Stimulated activated memory B cell treated with anti-CD40 and anti-IgM and Interleukin-4, amounts not matched to agents 10 μg/mL and 1 μg/mL and 100 μg/mL, for 72 hours (primary cell): ENCODE results near the gene ADGRE3.

ENCODE experiments used
- ATAC-seq: fragments of 150-1000 bp; cut with Tn5 transposase; 2 replicates; pipeline ENCODE4 v1.10.0; 2021
- H3K27ac Mint-ChIP-seq: one replicate; pipeline ENCODE4 v1.8.0; 2022; ENCODE audit warnings: mild to moderate bottlenecking, mixed read lengths
- H3K27me3 Mint-ChIP-seq: one replicate; pipeline ENCODE4 v1.8.0; 2022; ENCODE audit warnings: mixed read lengths
- H3K36me3 Mint-ChIP-seq: one replicate; pipeline ENCODE4 v1.8.0; 2022; ENCODE audit warnings: mixed read lengths
- H3K4me1 Mint-ChIP-seq: one replicate; pipeline ENCODE4 v1.8.0; 2022; ENCODE audit warnings: mixed read lengths
- H3K4me3 Mint-ChIP-seq: one replicate; pipeline ENCODE4 v1.8.0; 2022; ENCODE audit warnings: mild to moderate bottlenecking, moderate library complexity, mixed read lengths
- H3K9me3 Mint-ChIP-seq: one replicate; pipeline ENCODE4 v1.8.0; 2022; ENCODE audit warnings: mixed read lengths

ADGRE3 gene

DNA sequence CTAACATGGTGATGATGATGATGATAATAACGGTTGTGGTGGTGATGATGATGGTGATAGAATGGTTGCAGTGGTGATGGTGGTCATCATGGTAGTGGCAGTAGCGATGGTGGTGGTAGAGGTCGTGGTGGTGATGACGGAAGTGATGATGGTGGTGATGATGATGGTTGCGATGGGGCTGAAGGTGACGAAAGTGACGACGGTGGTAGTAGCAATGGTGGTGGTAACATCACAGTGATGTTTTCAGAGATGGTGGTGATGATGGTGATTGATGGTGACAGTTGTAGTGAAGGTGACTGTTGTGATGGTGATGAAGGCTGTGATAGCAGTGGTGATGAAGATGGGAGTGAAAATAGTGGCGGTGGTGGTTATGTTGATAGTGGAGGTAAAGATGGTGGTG, 3.6 kb upstream of the ADGRE3 start:
- Mint-ChIP-seq H3K36me3 (no peaks in the 10 kb centered on the region), H3K4me1 (peaks cover 15% of the 10 kb centered on the region), H3K27me3 (no peaks in the 10 kb centered on the region), H3K9me3 (peaks cover 4% of the 10 kb centered on the region), H3K4me3 (no peak overlapping the region), H3K27ac (no peak overlapping the region)
- no peak for ATAC-seq

DNA sequence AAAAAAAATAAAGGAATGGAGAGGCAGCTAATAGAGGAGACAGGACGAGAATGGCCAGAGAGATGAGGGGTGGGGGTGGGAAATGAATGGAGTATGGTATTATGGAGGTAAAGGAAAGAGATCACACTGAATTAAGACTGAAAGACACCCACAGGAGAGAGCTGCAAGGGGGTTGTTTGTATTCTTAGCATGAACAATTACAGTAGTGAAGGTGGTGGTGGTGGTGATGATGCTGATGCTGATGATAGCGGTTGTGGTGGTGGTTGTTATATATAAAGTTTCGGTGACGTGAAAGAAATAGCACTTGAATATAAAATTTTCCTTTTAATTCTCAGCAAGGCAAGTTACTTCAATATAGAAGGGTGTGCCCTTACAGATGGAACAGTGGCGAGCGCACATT, 2.8 kb upstream of the ADGRE3 start:
- Mint-ChIP-seq H3K36me3 (no peaks in the 10 kb centered on the region), H3K27me3 (no peaks in the 10 kb centered on the region)

DNA sequence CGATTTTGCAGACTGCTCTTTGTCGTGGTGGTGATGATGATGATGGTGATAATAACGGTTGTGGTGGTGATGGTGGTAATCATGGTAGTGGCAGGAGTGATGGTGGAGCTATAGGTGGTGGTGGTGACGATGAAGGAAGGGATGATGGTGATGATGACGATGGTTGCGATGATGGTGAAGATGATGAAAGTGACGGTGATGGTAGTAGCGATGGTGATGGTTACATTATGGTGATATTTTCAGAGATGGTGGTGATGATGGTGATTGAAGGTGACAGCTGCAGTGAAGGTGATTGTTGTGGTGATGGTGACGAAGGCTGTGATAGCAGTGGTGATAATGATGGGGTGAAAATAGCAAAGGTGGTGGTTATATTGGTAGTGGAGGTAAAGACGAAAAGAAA, 2.1 kb upstream of the ADGRE3 start:
- Mint-ChIP-seq H3K36me3 (no peaks in the 10 kb centered on the region), H3K4me1 (peaks cover 21% of the 10 kb centered on the region), H3K27me3 (no peaks in the 10 kb centered on the region), H3K27ac (no peak overlapping the region), H3K4me3 (no peak overlapping the region), H3K9me3 (no peaks in the 10 kb centered on the region)
- no peak for ATAC-seq

More for the DNA sequence above, 2.8 kb upstream of the ADGRE3 start:
- peaks cover 14% of the 10 kb centered on the region for H3K4me1 Mint-ChIP-seq
- peaks cover 4% of the 10 kb centered on the region for H3K9me3 Mint-ChIP-seq
- no peak overlapping the region for H3K4me3 Mint-ChIP-seq
- H3K27ac Mint-ChIP-seq, result no peak overlapping the region
- no peak for ATAC-seq

DNA sequence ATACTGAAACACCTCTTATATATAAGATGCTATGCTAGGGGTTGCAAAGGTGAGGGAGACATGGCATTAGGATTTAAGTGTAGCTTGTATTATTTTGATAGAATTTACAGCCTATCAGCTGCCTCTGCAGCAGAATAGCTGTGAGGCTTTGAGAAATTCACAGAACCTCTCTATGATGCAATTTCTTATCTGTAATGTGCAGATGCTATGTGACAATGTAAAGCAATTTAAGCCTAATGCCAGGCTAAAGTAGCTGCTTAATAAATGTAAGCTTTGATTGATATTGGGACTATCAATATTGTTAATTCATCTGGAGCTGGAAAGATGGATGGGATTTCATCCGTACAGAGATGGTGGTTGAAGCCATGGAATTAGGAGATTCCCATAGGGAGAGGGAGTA, 1.6 kb downstream of the ADGRE3 start:
- Mint-ChIP-seq H3K27ac (no peak overlapping the region), H3K4me3 (no peak overlapping the region), H3K9me3 (no peaks in the 10 kb centered on the region), H3K4me1 (peaks cover 31% of the 10 kb centered on the region), H3K27me3 (no peaks in the 10 kb centered on the region), H3K36me3 (no peaks in the 10 kb centered on the region)
- ATAC-seq, result no peak

DNA sequence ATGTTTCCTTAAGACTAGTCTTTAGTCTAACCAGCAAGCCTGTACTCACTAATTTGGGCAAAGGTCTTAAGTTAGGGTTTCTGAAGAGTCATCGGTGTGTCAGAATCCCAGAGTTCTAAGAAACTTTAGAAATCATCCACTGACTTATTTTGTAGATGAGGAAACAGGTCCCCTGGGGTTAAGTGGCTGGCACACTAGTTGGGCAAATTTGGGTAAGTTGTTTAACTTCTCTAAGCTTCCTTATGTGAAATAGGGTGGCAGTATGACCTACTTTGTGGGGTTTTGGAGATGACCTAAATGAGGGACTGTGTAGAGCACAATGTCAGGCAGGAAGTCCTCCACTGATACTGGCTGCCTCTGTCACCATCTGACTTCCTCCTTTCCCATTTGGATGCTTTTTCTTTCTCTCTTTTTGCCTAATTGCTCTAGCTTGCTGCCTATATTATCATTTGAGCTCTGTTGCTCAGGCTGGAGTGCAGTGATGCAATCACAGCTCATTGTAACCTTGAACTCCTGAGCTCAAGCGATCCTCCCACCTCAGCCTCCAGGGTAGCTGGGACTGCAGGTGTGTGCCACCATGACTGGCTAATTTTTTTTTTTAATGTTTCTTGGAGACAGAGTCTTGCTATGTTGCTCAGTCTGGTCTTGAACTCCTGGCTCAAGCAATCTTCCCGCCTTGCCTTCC, 2.3 kb downstream of the ADGRE3 start:
- Mint-ChIP-seq H3K27me3 (no peaks in the 10 kb centered on the region), H3K9me3 (no peaks in the 10 kb centered on the region), H3K27ac (no peak overlapping the region), H3K4me1 (peaks cover 36% of the 10 kb centered on the region), H3K36me3 (no peaks in the 10 kb centered on the region), H3K4me3 (no peak overlapping the region)
- no peak for ATAC-seq

DNA sequence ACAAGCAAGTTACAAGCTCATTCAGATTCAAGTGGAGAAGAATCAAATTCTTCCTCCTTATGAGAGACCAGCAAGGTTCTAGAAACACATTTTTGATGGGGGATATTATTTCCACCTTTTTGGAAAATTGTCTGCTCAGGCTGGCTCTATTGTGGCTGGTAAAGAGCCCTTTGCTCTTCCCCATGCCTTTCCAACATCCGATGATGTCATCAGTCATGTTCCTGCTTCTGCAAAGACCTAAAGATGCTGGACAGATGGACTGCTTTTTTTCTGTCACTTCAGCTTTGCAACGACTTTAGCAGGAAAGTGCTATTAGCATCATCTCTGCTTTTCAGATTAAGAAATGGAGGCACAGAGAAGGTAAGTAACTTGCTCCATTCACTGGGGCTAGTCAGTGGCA, 4.2 kb downstream of the ADGRE3 start:
- Mint-ChIP-seq H3K4me1 (peaks cover 42% of the 10 kb centered on the region), H3K36me3 (no peaks in the 10 kb centered on the region), H3K27ac (no peak overlapping the region), H3K9me3 (no peaks in the 10 kb centered on the region), H3K27me3 (no peaks in the 10 kb centered on the region), H3K4me3 (no peak overlapping the region)
- ATAC-seq, result no peak

DNA sequence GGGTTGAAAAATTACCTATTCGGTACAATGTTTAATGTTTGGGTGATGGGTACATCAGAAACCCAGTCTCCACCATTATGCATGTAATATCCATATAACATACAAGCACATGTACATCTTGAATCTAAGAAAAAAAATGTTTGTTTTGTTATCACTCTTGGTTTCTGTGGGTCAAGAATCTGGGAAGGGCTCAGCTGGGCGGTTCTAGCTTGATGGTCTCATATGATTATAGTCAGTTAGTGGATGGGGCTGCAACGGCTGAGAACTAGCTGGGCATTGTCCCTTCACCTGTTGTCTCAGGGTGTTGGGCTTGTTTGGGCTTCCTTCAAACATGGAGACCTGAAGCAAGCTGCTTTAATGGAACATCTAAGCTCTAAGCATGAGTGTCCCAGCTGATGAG, 4.7 kb downstream of the ADGRE3 start:
- H3K4me3 Mint-ChIP-seq, result no peak overlapping the region
- H3K36me3 Mint-ChIP-seq, result no peaks in the 10 kb centered on the region
- no peak overlapping the region for H3K27ac Mint-ChIP-seq
- H3K4me1 Mint-ChIP-seq, result peaks cover 41% of the 10 kb centered on the region
- no peak for ATAC-seq
- H3K27me3 Mint-ChIP-seq, result no peaks in the 10 kb centered on the region
- H3K9me3 Mint-ChIP-seq, result no peaks in the 10 kb centered on the region

DNA sequence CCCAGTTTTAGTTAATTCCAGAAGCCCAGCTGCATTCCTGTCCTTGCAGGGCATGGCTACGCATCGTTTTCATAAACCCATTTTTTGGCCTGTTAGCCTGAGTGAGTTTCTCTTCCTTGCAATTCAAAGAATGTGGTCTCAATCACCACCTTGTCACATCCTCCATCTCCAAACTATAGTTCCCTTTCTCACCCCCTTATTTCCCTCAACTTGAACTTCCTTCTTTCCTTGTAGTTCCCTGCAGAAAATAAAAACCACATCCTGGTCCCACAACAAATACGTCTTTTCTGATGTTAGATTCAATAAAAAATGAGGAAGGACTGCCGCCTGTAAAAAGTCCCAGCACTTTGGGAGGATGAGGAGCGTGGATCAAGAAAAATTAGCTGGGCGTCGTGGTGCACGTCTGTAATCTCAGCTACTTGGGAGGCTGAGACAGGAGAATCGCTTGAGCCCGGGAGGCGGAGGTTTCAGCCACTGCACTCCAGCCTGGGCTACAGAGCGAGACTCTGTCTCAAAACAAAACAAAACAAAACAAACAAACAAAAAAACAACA, 13.2 kb downstream of the ADGRE3 start:
- no peaks in the 10 kb centered on the region for H3K27me3 Mint-ChIP-seq
- no peak for ATAC-seq
- peak overlapping the region; percentile 16 for H3K27ac Mint-ChIP-seq
- peaks cover 12% of the 10 kb centered on the region for H3K4me1 Mint-ChIP-seq
- no peaks in the 10 kb centered on the region for H3K9me3 Mint-ChIP-seq
- no peak overlapping the region for H3K4me3 Mint-ChIP-seq
- H3K36me3 Mint-ChIP-seq, result no peaks in the 10 kb centered on the region

DNA sequence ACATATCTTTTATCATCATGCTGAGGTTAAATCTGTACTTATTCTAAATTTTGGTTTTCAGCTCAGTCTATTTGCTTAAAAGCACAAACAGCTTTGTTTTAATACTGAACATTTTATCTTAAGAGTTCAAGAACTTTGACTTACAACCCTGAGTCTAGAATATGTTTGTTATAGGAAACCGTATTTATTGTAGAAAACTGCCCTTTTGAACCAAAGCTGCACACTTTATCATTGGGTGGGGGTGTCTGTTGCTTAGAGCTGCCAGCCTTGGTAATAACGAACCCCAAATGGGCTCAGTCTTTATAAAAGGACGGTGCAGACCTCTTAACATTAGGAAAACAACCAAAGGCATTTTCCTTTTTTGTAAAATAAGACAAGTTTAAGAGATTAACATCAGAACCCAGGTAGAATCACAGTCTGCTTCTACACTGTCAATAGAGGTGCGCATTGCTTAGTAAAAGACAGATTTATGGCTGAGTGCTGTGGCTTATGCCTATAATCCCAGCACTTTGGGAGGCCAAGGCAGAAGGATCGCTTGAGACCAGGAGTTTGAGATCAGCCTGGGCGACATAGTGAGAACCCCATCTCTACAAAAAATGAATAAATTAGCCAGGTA, 14.7 kb downstream of the ADGRE3 start:
- ATAC-seq, result no peak
- Mint-ChIP-seq H3K4me3 (no peak overlapping the region), H3K36me3 (no peaks in the 10 kb centered on the region), H3K27me3 (no peaks in the 10 kb centered on the region), H3K4me1 (peaks cover 12% of the 10 kb centered on the region), H3K27ac (no peak overlapping the region), H3K9me3 (no peaks in the 10 kb centered on the region)

DNA sequence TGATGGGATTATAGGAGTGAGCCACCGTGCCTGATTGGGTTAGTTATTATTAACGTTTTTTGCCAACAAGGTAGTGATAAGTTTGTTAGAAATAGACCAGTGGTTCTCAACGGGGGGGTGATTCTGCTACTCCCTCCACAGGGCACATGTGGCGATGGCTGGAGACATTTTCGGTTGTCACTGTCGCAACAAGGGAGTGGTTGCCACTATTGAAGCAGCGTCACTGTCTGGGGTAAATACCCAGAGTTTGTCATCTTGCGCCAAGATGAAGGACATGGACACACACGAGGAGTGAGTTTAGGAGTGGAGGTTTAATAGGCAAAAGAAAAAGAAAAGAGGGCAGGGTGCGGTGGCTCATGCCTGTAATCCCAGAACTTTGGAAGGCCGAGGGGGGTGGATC, 18.9 kb downstream of the ADGRE3 start:
- ATAC-seq, result no peak
- Mint-ChIP-seq H3K36me3 (no peaks in the 10 kb centered on the region), H3K27me3 (peaks cover 5% of the 10 kb centered on the region), H3K27ac (no peak overlapping the region), H3K4me3 (no peak overlapping the region), H3K9me3 (no peaks in the 10 kb centered on the region), H3K4me1 (no peaks in the 10 kb centered on the region)

DNA sequence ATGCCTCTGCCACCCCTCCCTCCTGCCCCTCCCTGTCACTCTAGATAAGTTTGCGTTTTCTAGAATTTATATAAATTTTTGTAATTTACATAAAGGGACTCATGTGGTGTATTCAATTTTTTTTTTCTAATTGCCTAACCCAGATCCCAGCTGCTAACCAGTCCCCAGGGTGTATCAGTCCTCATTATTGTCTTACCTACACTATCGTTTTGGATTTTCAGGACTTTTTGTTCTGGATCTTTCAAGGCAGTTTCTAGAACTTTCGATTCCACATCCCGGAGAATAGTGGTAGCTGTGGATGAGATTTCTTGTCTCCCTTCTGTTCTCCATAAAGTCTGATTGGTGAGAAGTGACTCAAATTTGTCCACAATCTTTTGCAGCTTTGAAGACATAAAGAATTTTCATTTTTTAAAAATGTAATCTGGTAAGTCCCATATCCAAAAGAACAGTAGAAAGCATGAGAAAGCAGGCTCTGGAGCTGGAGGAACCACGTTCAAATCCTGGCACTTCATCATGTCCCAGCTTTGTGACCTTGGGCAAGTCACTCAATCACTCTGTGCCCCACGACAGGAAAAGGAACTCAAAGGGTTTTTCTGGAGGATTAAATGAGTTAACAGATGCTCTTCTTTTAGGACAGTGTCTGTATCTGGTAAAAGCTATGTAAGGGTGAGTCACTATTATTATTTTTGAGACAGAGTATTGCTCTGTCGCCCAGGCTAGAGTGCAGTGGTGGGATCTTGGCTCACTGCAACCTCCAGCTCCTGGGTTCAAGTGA, 19.7 kb downstream of the ADGRE3 start:
- H3K4me1 Mint-ChIP-seq, result peaks cover 5% of the 10 kb centered on the region
- H3K9me3 Mint-ChIP-seq, result peaks cover 6% of the 10 kb centered on the region
- no peak overlapping the region for H3K4me3 Mint-ChIP-seq
- peaks cover 13% of the 10 kb centered on the region for H3K27me3 Mint-ChIP-seq
- H3K27ac Mint-ChIP-seq, result no peak overlapping the region
- ATAC-seq, result no peak
- peaks cover 7% of the 10 kb centered on the region for H3K36me3 Mint-ChIP-seq

DNA sequence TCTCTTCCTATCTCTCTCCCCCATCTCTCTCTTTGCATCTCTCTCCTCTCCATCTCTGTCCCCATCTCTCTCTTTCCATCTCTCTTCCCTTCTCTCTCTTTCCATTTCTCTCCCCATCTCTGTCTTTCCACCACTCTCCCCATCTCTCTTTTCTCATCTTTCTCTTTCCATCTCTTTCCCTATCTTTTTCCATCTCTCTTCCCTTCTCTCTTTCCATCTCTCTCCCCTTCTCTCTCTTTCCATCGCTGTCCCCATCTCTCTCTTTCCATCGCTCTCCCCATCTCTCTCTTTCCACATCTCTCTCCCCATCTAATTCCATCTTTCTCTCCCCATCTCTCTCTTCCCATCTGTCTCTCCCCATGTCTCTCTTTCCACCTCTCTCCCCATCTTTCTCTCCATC, 24.5 kb downstream of the ADGRE3 start:
- no peak for ATAC-seq
- peak overlapping the region; percentile 3 for H3K27ac Mint-ChIP-seq

DNA sequence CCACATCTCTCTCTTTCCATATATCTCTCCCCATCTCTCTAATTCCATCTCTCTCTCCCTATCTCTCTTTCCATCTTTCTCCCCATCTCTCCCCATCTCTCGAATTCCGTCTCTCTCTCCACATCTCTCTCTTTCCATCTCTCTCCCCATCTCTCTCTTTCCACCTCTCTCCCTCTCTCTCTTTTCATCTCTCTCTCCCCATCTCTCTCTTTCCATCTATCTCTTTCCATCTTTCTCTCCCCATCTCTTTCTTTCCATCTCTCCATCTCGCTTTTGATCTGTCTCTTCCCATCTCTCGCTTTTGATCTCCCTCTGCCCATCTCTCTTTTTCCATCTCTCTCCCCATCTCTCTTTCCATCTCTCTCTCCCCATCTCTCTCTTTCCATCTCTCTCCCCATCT, 25.6 kb downstream of the ADGRE3 start:
- ATAC-seq, result no peak
- H3K4me1 Mint-ChIP-seq, result peaks cover 14% of the 10 kb centered on the region
- no peak overlapping the region for H3K4me3 Mint-ChIP-seq
- H3K27ac Mint-ChIP-seq, result no peak overlapping the region
- H3K27me3 Mint-ChIP-seq, result peaks cover 27% of the 10 kb centered on the region
- peaks cover 20% of the 10 kb centered on the region for H3K36me3 Mint-ChIP-seq
- H3K9me3 Mint-ChIP-seq, result peaks cover 19% of the 10 kb centered on the region

More for the DNA sequence above, 24.5 kb downstream of the ADGRE3 start:
- no peak overlapping the region for H3K4me3 Mint-ChIP-seq
- peaks cover 19% of the 10 kb centered on the region for H3K9me3 Mint-ChIP-seq
- peaks cover 14% of the 10 kb centered on the region for H3K4me1 Mint-ChIP-seq
- H3K36me3 Mint-ChIP-seq, result peaks cover 20% of the 10 kb centered on the region
- peaks cover 27% of the 10 kb centered on the region for H3K27me3 Mint-ChIP-seq

DNA sequence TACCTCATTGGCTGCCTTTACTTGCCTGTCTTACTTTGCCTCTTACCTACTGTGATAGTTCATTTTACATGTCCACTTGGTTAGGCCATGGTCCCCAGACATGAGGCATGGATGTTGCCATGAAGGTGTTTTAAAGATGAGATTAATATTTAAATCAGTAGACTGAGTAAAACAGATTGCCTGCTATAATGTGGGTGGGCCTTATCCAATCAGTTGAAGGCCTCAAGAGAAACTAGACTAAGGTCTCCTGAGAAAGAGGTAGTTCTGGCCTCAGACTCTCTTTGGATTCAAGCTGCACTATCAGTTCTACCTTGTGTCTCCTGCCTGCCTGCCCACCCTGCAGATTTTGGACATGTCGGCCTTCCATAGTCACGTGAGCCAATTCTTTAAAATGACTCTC, 26.1 kb downstream of the ADGRE3 start:
- H3K27me3 Mint-ChIP-seq, result peaks cover 27% of the 10 kb centered on the region
- ATAC-seq, result no peak
- no peak overlapping the region for H3K4me3 Mint-ChIP-seq
- H3K9me3 Mint-ChIP-seq, result peaks cover 19% of the 10 kb centered on the region
- peaks cover 20% of the 10 kb centered on the region for H3K36me3 Mint-ChIP-seq
- no peak overlapping the region for H3K27ac Mint-ChIP-seq
- peaks cover 14% of the 10 kb centered on the region for H3K4me1 Mint-ChIP-seq

DNA sequence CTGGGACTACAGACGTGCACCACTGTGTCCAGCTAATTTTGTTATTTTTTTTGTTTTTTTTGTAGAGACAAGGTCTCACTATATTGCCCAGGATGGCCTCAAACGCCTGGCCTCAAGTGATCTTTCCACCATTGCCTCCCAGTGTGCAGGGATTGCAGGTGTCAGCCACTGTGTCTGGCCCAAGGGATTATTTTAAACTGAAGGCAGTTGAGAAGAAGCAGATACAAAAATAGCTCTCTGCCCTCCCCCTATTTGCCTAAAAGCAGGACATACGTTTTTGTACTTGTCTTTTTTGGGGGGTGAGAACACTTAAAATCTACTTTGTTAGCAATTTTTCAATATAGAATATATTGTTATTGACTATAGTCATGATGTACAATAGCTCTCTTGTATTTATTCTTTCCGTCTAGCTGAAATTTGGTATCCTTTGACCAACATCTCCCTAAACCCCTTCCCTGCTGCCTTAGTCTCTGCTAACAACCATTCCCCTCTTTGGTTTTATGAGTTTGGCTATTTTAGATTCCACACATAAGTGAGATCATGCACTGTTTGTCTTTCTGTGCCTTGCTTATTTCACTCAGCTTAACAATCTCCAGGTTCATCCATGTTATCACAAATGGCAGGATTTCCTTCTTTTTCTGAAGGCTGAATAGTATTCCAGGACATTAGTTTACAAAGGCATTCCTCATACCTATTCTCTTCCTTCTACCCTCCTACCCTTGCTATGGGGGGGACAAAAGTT, 34.9 kb downstream of the ADGRE3 start:
- no peak overlapping the region for H3K4me3 Mint-ChIP-seq
- H3K36me3 Mint-ChIP-seq, result no peaks in the 10 kb centered on the region
- H3K27ac Mint-ChIP-seq, result no peak overlapping the region
- peaks cover 6% of the 10 kb centered on the region for H3K9me3 Mint-ChIP-seq
- peaks cover 10% of the 10 kb centered on the region for H3K4me1 Mint-ChIP-seq
- H3K27me3 Mint-ChIP-seq, result no peaks in the 10 kb centered on the region
- no peak for ATAC-seq
